ENCODE results near the gene MYO3A.

DNA sequence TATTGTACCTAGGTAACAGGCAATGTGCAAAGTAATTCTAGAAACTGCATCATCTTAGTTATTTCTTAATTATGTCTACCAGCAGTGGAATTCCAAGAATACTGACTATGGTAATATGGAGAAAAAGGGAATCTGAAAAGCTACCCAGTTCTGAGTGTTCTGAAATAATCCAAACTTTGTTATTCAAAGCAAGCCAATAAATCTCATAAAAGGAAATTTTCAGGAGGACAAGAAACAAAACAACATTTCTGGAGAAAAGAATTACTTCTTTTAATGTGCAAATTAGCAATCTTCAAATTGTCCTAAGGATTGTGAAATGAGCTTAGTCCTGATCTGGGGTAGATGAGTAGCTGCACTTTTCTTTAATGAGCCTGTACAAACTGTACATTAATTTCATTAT lies 88.8 kb downstream of the MYO3A start:
- TF ChIP-seq, protein P1, sequence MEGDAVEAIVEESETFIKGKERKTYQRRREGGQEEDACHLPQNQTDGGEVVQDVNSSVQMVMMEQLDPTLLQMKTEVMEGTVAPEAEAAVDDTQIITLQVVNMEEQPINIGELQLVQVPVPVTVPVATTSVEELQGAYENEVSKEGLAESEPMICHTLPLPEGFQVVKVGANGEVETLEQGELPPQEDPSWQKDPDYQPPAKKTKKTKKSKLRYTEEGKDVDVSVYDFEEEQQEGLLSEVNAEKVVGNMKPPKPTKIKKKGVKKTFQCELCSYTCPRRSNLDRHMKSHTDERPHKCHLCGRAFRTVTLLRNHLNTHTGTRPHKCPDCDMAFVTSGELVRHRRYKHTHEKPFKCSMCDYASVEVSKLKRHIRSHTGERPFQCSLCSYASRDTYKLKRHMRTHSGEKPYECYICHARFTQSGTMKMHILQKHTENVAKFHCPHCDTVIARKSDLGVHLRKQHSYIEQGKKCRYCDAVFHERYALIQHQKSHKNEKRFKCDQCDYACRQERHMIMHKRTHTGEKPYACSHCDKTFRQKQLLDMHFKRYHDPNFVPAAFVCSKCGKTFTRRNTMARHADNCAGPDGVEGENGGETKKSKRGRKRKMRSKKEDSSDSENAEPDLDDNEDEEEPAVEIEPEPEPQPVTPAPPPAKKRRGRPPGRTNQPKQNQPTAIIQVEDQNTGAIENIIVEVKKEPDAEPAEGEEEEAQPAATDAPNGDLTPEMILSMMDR (IDR thresholded peaks at IDR 0.05) = no peak
- TF ChIP-seq, protein P2, sequence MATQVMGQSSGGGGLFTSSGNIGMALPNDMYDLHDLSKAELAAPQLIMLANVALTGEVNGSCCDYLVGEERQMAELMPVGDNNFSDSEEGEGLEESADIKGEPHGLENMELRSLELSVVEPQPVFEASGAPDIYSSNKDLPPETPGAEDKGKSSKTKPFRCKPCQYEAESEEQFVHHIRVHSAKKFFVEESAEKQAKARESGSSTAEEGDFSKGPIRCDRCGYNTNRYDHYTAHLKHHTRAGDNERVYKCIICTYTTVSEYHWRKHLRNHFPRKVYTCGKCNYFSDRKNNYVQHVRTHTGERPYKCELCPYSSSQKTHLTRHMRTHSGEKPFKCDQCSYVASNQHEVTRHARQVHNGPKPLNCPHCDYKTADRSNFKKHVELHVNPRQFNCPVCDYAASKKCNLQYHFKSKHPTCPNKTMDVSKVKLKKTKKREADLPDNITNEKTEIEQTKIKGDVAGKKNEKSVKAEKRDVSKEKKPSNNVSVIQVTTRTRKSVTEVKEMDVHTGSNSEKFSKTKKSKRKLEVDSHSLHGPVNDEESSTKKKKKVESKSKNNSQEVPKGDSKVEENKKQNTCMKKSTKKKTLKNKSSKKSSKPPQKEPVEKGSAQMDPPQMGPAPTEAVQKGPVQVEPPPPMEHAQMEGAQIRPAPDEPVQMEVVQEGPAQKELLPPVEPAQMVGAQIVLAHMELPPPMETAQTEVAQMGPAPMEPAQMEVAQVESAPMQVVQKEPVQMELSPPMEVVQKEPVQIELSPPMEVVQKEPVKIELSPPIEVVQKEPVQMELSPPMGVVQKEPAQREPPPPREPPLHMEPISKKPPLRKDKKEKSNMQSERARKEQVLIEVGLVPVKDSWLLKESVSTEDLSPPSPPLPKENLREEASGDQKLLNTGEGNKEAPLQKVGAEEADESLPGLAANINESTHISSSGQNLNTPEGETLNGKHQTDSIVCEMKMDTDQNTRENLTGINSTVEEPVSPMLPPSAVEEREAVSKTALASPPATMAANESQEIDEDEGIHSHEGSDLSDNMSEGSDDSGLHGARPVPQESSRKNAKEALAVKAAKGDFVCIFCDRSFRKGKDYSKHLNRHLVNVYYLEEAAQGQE (IDR thresholded peaks at IDR 0.05; ENCODE audit: insufficient read depth in 1 of 2, low read depth in 2 of 2, low read length in 1 of 2) = no peak
- TF ChIP-seq SIN3A (IDR thresholded peaks at IDR 0.05; ENCODE audit: borderline replicate concordance, insufficient read depth, low read depth, low read length) (no peak), POLR2AphosphoS5 (IDR thresholded peaks at IDR 0.05; ENCODE audit: low read depth, low read length) (no peak)
